ENCODE results near the gene CPOX. TPM values are rescaled to one million over a fixed set of nuclear protein-coding genes. Genes with fewer than 3 reads are reported as not detected.

CPOX gene
- total and polyA plus RNA-seq, 11 donors: 7.7 to 13.6 (median 12.4) TPM

- intact Hi-C loops (cut with DNase I): no loop called here
- Histone ChIP-seq H3K9me3 (no peaks in the 10 kb centered on the region), H3K36me3 (no peaks in the 10 kb centered on the region), H3K27ac (no peak overlapping the region), H3K27me3 (no peaks in the 10 kb centered on the region), H3K4me1 (no peaks in the 10 kb centered on the region), H3K4me3 (no peak overlapping the region)
- no peak for TF ChIP-seq POLR2A (IDR thresholded peaks at IDR 0.05)
- TF ChIP-seq CTCF (IDR thresholded peaks at IDR 0.05): no peak
- no peak for DNase-seq
- no peak for ATAC-seq
Measured at GRCh38 chr3:98628317-98628716, 34.9 kb upstream of the CPOX start.

- Histone ChIP-seq H3K9me3 (no peaks in the 10 kb centered on the region), H3K27me3 (no peaks in the 10 kb centered on the region), H3K36me3 (no peaks in the 10 kb centered on the region), H3K4me3 (no peak overlapping the region), H3K4me1 (no peaks in the 10 kb centered on the region), H3K27ac (no peak overlapping the region)
- TF ChIP-seq CTCF (IDR thresholded peaks at IDR 0.05): no peak
- TF ChIP-seq POLR2A (IDR thresholded peaks at IDR 0.05): no peak
- intact Hi-C loops (cut with DNase I): no loop called here
- 89 to 90% (median 90%) methylated on average over 4 of the region's 4 CpGs for WGBS, 4 donors
- ATAC-seq (no peak), DNase-seq (no peak)
Measured at GRCh38 chr3:98626151-98626550, 32.7 kb upstream of the CPOX start.

GRCh38 chr3:98623572-98624280, 30.3 kb upstream of the CPOX start:
- Histone ChIP-seq H3K27me3 (no peaks in the 10 kb centered on the region), H3K9me3 (no peaks in the 10 kb centered on the region), H3K27ac (no peak overlapping the region), H3K4me1 (no peaks in the 10 kb centered on the region), H3K36me3 (no peaks in the 10 kb centered on the region), H3K4me3 (no peak overlapping the region)
- WGBS, 4 donors: 80 to 90% (median 88%) methylated on average over 3 of the region's 3 CpGs
- DNase-seq (no peak), ATAC-seq (no peak)
- no peak for TF ChIP-seq CTCF (IDR thresholded peaks at IDR 0.05)
- no peak for TF ChIP-seq POLR2A (IDR thresholded peaks at IDR 0.05)
- intact Hi-C loops (cut with DNase I): no loop called here

- no peaks in the 10 kb centered on the region for H3K9me3 ChIP-seq
- no peaks in the 10 kb centered on the region for H3K27me3 ChIP-seq
- ATAC-seq: no peak
- TF ChIP-seq POLR2A (IDR thresholded peaks at IDR 0.05) (no peak), CTCF (IDR thresholded peaks at IDR 0.05) (no peak)
- 88 to 94% (median 89%) methylated on average over 2 of the region's 2 CpGs for WGBS, 4 donors
- intact Hi-C loops (cut with DNase I): loop anchor here in 1 of 10 donors (10.0 kb wide), 1 partner anchor 87 kb away; no protein-coding TSS in a partner anchor
- H3K4me3 ChIP-seq: no peak overlapping the region
- no peaks in the 10 kb centered on the region for H3K4me1 ChIP-seq
- no peak overlapping the region for H3K27ac ChIP-seq
- DNase-seq: no peak
- H3K36me3 ChIP-seq: no peaks in the 10 kb centered on the region
Measured at GRCh38 chr3:98617841-98618240, 24.4 kb upstream of the CPOX start.

All from heart left ventricle (tissue), 16 donors.